ENCODE measurements around the gene PCBD2.
"Not testable (repeated sequence)": the region's sequence is repeated elsewhere in the genome, so short reads cannot be mapped to it uniquely, and the experiment has no call there.

PCBD2 gene

GRCh38 chr5:134878403-134878802 is 26.5 kb upstream of the PCBD2 start:
- no peaks in the 10 kb centered on the region for H3K9me3 ChIP-seq (replicated peaks in 1 of 11)
- no peaks in the 10 kb centered on the region for H3K27me3 ChIP-seq
- no peak overlapping the region for H3K4me2 ChIP-seq
- H3K4me1 ChIP-seq = peaks cover 22 to 38% (median 31%) of the 10 kb centered on the region in 10 experiments; a peak in 19 of 20 replicates
- H3K27ac ChIP-seq = no peak overlapping the region
- H3K4me3 ChIP-seq = no peak overlapping the region
- peaks cover 0 to 27% (median 0%) of the 10 kb centered on the region in 11 experiments; a peak in 6 of 22 replicates for H4K20me1 ChIP-seq
- peak in 1 of 11 experiments; percentile 32; a peak in 1 of 22 replicates for TF ChIP-seq Cebpa-rat (IDR thresholded peaks at IDR 0.05)
- peaks cover 0 to 28% (median 17%) of the 10 kb centered on the region in 11 experiments; a peak in 15 of 22 replicates for H3K36me3 ChIP-seq
- no peak overlapping the region for H3K9ac ChIP-seq

- H3K4me3 ChIP-seq = no peak overlapping the region
- H3K36me3 ChIP-seq = peaks cover 0 to 28% (median 17%) of the 10 kb centered on the region in 11 experiments; a peak in 15 of 22 replicates
- H4K20me1 ChIP-seq = peaks cover 0 to 27% (median 3%) of the 10 kb centered on the region in 11 experiments; a peak in 6 of 22 replicates
- H3K9me3 ChIP-seq (replicated peaks in 1 of 11) = no peaks in the 10 kb centered on the region
- peaks cover 16 to 33% (median 25%) of the 10 kb centered on the region in 10 experiments; a peak in 19 of 20 replicates for H3K4me1 ChIP-seq
- no peak overlapping the region for H3K9ac ChIP-seq
- H3K4me2 ChIP-seq = no peak overlapping the region
- H3K27ac ChIP-seq = no peak overlapping the region
- no peak for TF ChIP-seq Cebpa-rat (IDR thresholded peaks at IDR 0.05)
- H3K27me3 ChIP-seq = no peaks in the 10 kb centered on the region
Measured at GRCh38 chr5:134879456-134879855, 25.5 kb upstream of the PCBD2 start.

- Histone ChIP-seq H4K20me1 (peaks cover 0 to 40% (median 17%) of the 10 kb centered on the region in 11 experiments; a peak in 14 of 22 replicates), H3K4me1 (peaks cover 6 to 21% (median 15%) of the 10 kb centered on the region in 10 experiments; a peak in 18 of 20 replicates), H3K36me3 (peaks cover under 1 to 34% (median 17%) of the 10 kb centered on the region in 11 experiments; a peak in 15 of 22 replicates)
- H3K27ac ChIP-seq; H3K4me3 ChIP-seq; H3K4me2 ChIP-seq; H3K27me3 ChIP-seq; H3K9me3 ChIP-seq (replicated peaks in 1 of 11); H3K9ac ChIP-seq: not testable (repeated sequence)
Measured at GRCh38 chr5:134880937-134881336, 24.0 kb upstream of the PCBD2 start.

GRCh38 chr5:134881711-134882110 is 23.2 kb upstream of the PCBD2 start:
- H3K27me3 ChIP-seq; H3K9me3 ChIP-seq (replicated peaks in 1 of 11); H3K9ac ChIP-seq; H3K4me2 ChIP-seq; H3K27ac ChIP-seq; H3K4me3 ChIP-seq: not testable (repeated sequence)
- H4K20me1 ChIP-seq = peaks cover 7 to 46% (median 25%) of the 10 kb centered on the region in 11 experiments; a peak in 17 of 22 replicates
- peaks cover 0 to 14% (median 7%) of the 10 kb centered on the region in 10 experiments; a peak in 14 of 20 replicates for H3K4me1 ChIP-seq
- H3K36me3 ChIP-seq = peaks cover 9 to 39% (median 22%) of the 10 kb centered on the region in 11 experiments; a peak in 17 of 22 replicates

- peaks cover 12 to 40% (median 25%) of the 10 kb centered on the region in 11 experiments; a peak in 17 of 22 replicates for H4K20me1 ChIP-seq
- H3K4me3 ChIP-seq = no peak overlapping the region
- no peak for TF ChIP-seq Cebpa-rat (IDR thresholded peaks at IDR 0.05)
- H3K36me3 ChIP-seq = peaks cover 46 to 70% (median 54%) of the 10 kb centered on the region in 11 experiments
- no peak overlapping the region for H3K4me2 ChIP-seq
- no peak overlapping the region for H3K9ac ChIP-seq
- H3K4me1 ChIP-seq = no peaks in the 10 kb centered on the region
- H3K27ac ChIP-seq = no peak overlapping the region
- H3K27me3 ChIP-seq = no peaks in the 10 kb centered on the region
- peaks cover 13 to 34% (median 31%) of the 10 kb centered on the region in 11 experiments; a peak in 20 of 22 replicates for H3K9me3 ChIP-seq (replicated peaks in 1 of 11)
Measured at GRCh38 chr5:134887593-134888159, 17.3 kb upstream of the PCBD2 start.

- TF ChIP-seq Cebpa-rat (IDR thresholded peaks at IDR 0.05) = no peak
- H3K4me3 ChIP-seq = no peak overlapping the region
- peaks cover 59 to 86% (median 66%) of the 10 kb centered on the region in 11 experiments for H3K36me3 ChIP-seq
- H3K9me3 ChIP-seq (replicated peaks in 1 of 11) = peaks cover 13 to 34% (median 31%) of the 10 kb centered on the region in 11 experiments; a peak in 20 of 22 replicates
- peaks cover 12 to 49% (median 25%) of the 10 kb centered on the region in 11 experiments; a peak in 17 of 22 replicates for H4K20me1 ChIP-seq
- H3K4me1 ChIP-seq = no peaks in the 10 kb centered on the region
- no peaks in the 10 kb centered on the region for H3K27me3 ChIP-seq
- H3K4me2 ChIP-seq = no peak overlapping the region
- no peak overlapping the region for H3K27ac ChIP-seq
- no peak overlapping the region for H3K9ac ChIP-seq
Measured at GRCh38 chr5:134889335-134889734, 15.6 kb upstream of the PCBD2 start.

- no peak overlapping the region for H3K27ac ChIP-seq
- no peaks in the 10 kb centered on the region for H3K27me3 ChIP-seq
- H3K36me3 ChIP-seq = peaks cover 72 to 99% (median 85%) of the 10 kb centered on the region in 11 experiments
- H3K9ac ChIP-seq = no peak overlapping the region
- H3K4me2 ChIP-seq = no peak overlapping the region
- no peak for TF ChIP-seq Cebpa-rat (IDR thresholded peaks at IDR 0.05)
- no peak overlapping the region for H3K4me3 ChIP-seq
- peaks cover 3 to 27% (median 11%) of the 10 kb centered on the region in 11 experiments; a peak in 14 of 22 replicates for H4K20me1 ChIP-seq
- H3K9me3 ChIP-seq (replicated peaks in 1 of 11) = peaks cover 13 to 34% (median 31%) of the 10 kb centered on the region in 11 experiments; a peak in 20 of 22 replicates
- no peaks in the 10 kb centered on the region for H3K4me1 ChIP-seq
Measured at GRCh38 chr5:134891473-134891872, 13.5 kb upstream of the PCBD2 start.

- no peak for TF ChIP-seq Cebpa-rat (IDR thresholded peaks at IDR 0.05)
- Histone ChIP-seq H3K9me3 (replicated peaks in 1 of 11) (peaks cover 13 to 34% (median 31%) of the 10 kb centered on the region in 11 experiments; a peak in 20 of 22 replicates), H4K20me1 (peaks cover 0 to 19% (median 5%) of the 10 kb centered on the region in 11 experiments; a peak in 7 of 22 replicates), H3K27me3 (no peaks in the 10 kb centered on the region), H3K36me3 (peaks cover 76 to 100% (median 89%) of the 10 kb centered on the region in 11 experiments), H3K4me2 (no peak overlapping the region), H3K9ac (no peak overlapping the region), H3K4me3 (no peak overlapping the region), H3K4me1 (no peaks in the 10 kb centered on the region), H3K27ac (no peak overlapping the region)
Measured at GRCh38 chr5:134892282-134892681, 12.6 kb upstream of the PCBD2 start.

GRCh38 chr5:134892926-134893325 is 12.0 kb upstream of the PCBD2 start:
- TF ChIP-seq Cebpa-rat (IDR thresholded peaks at IDR 0.05) = no peak
- Histone ChIP-seq H3K27ac (no peak overlapping the region), H3K36me3 (peaks cover 75 to 100% (median 90%) of the 10 kb centered on the region in 11 experiments), H3K4me2 (no peak overlapping the region), H3K4me1 (no peaks in the 10 kb centered on the region), H3K9me3 (replicated peaks in 1 of 11) (peaks cover 13 to 34% (median 31%) of the 10 kb centered on the region in 11 experiments; a peak in 20 of 22 replicates), H4K20me1 (peaks cover 0 to 13% (median 0%) of the 10 kb centered on the region in 11 experiments; a peak in 4 of 22 replicates), H3K9ac (no peak overlapping the region), H3K4me3 (no peak overlapping the region), H3K27me3 (no peaks in the 10 kb centered on the region)
